Measurements from ENCODE around the gene UMODL1.

The UMODL1 gene

GRCh38 chr21:42096566-42096965 is 25.4 kb downstream of the UMODL1 start:
- TF ChIP-seq, protein P1, sequence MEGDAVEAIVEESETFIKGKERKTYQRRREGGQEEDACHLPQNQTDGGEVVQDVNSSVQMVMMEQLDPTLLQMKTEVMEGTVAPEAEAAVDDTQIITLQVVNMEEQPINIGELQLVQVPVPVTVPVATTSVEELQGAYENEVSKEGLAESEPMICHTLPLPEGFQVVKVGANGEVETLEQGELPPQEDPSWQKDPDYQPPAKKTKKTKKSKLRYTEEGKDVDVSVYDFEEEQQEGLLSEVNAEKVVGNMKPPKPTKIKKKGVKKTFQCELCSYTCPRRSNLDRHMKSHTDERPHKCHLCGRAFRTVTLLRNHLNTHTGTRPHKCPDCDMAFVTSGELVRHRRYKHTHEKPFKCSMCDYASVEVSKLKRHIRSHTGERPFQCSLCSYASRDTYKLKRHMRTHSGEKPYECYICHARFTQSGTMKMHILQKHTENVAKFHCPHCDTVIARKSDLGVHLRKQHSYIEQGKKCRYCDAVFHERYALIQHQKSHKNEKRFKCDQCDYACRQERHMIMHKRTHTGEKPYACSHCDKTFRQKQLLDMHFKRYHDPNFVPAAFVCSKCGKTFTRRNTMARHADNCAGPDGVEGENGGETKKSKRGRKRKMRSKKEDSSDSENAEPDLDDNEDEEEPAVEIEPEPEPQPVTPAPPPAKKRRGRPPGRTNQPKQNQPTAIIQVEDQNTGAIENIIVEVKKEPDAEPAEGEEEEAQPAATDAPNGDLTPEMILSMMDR (conservative IDR thresholded peaks at IDR 0.05; ENCODE audit: low read depth, low read length), result no peak
- no peak for DNase-seq (ENCODE audit: low read depth)
- no peak overlapping the region for H3K4me3 ChIP-seq (ENCODE audit: low read depth, low read length)

- H3K4me3 ChIP-seq (ENCODE audit: low read depth, low read length), result no peak overlapping the region
- DNase-seq (ENCODE audit: low read depth), result no peak
- TF ChIP-seq, protein P1 (conservative IDR thresholded peaks at IDR 0.05; ENCODE audit: low read depth, low read length), result no peak
Measured at GRCh38 chr21:42097274-42097673, 26.2 kb downstream of the UMODL1 start.

GRCh38 chr21:42097860-42098454 is 26.8 kb downstream of the UMODL1 start:
- H3K4me3 ChIP-seq (ENCODE audit: low read depth, low read length), result no peak overlapping the region
- peak; percentile 95 for DNase-seq (ENCODE audit: low read depth)
- TF ChIP-seq, protein P1 (conservative IDR thresholded peaks at IDR 0.05; ENCODE audit: low read depth, low read length), result no peak

GRCh38 chr21:42098957-42099505 is 27.9 kb downstream of the UMODL1 start:
- no peak overlapping the region for H3K4me3 ChIP-seq (ENCODE audit: low read depth, low read length)
- TF ChIP-seq, protein P1 (conservative IDR thresholded peaks at IDR 0.05; ENCODE audit: low read depth, low read length), result no peak
- no peak for DNase-seq (ENCODE audit: low read depth)

DNA sequence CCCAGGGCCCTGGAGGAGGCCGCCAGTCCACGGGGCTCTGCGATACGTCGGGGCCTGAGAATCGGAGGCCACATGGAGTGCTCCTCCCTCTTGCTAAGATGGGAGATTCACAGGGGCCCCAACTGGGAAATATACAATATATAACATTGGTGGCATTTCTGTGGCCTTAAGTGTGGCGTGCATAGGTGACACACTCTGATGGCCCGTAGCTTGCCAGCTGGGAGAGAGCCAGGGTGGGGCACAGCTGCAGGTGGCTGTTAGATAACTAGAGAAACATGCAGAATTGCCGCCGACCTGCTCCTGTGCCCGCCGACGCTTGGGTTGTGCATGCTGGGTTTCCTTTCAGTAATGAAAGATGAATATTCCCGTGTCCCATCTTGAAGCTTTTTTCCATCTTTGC is 30.1 kb downstream of the UMODL1 start:
- no peak for DNase-seq (ENCODE audit: low read depth)
- TF ChIP-seq, protein P1 (conservative IDR thresholded peaks at IDR 0.05; ENCODE audit: low read depth, low read length), result no peak
- no peak overlapping the region for H3K4me3 ChIP-seq (ENCODE audit: low read depth, low read length)

GRCh38 chr21:42102076-42102475 is 31.0 kb downstream of the UMODL1 start:
- H3K4me3 ChIP-seq (ENCODE audit: low read depth, low read length), result no peak overlapping the region
- no peak for DNase-seq (ENCODE audit: low read depth)
- TF ChIP-seq, protein P1 (conservative IDR thresholded peaks at IDR 0.05; ENCODE audit: low read depth, low read length), result no peak

DNA sequence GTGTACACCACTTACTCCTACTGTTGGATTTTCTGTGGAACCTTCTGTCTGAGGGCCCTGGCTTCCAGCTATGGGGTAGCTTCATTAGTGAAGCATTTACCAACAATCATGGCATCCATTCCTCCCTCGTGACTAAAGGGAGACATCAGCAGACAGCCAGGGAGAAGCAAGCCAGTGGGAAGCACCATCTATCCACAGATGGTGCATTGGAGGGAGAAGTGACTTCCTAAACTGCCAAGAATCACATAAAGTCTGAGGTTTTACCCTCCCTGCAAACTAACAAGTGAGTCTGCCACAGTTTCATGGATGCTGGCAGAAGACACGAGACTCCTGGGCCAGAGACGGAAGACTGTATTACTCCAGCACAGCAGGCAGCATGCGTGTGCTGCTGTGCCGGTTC is 31.4 kb downstream of the UMODL1 start:
- H3K4me3 ChIP-seq (ENCODE audit: low read depth, low read length), result no peak overlapping the region
- no peak for DNase-seq (ENCODE audit: low read depth)
- TF ChIP-seq, protein P1 (conservative IDR thresholded peaks at IDR 0.05; ENCODE audit: low read depth, low read length), result no peak
